Measurements from ENCODE around the gene SAYSD1.

Gene SAYSD1

GRCh38 chr6:39056191-39056590 lies 58.8 kb downstream of the SAYSD1 start:
- no peak for DNase-seq

GRCh38 chr6:39055661-39056060 lies 59.3 kb downstream of the SAYSD1 start:
- no peak for DNase-seq

- DNase-seq: no peak
Observed at GRCh38 chr6:39054577-39055142, 60.3 kb downstream of the SAYSD1 start.

Data from NCI-H526 (cell line).